ENCODE data around the gene BACE1.

The BACE1 gene

GRCh38 chr11:117309310-117309709 lies 6.7 kb downstream of the BACE1 start:
- no peak for DNase-seq (ENCODE audit: low read depth in 3 of 3, low spot score in 1 of 3)

- no peak for DNase-seq (ENCODE audit: low read depth in 3 of 3, low spot score in 1 of 3)
Measured at GRCh38 chr11:117305145-117305544, 10.9 kb downstream of the BACE1 start.

- DNase-seq (ENCODE audit: low read depth in 3 of 3, low spot score in 1 of 3), result no peak
Measured at GRCh38 chr11:117303646-117304315, 12.3 kb downstream of the BACE1 start.

- DNase-seq (ENCODE audit: low read depth in 3 of 3, low spot score in 1 of 3), result no peak
Measured at GRCh38 chr11:117303101-117303500, 13.0 kb downstream of the BACE1 start.

GRCh38 chr11:117302228-117302627 lies 13.8 kb downstream of the BACE1 start:
- no peak for DNase-seq (ENCODE audit: low read depth in 3 of 3, low spot score in 1 of 3)

- DNase-seq (ENCODE audit: low read depth in 3 of 3, low spot score in 1 of 3), result no peak
Measured at GRCh38 chr11:117300773-117301172, 15.3 kb downstream of the BACE1 start.

- no peak for DNase-seq (ENCODE audit: low read depth in 3 of 3, low spot score in 1 of 3)
Measured at GRCh38 chr11:117300283-117300663, 15.8 kb downstream of the BACE1 start.

GRCh38 chr11:117299351-117300282 lies 16.4 kb downstream of the BACE1 start:
- DNase-seq (ENCODE audit: low read depth in 3 of 3, low spot score in 1 of 3), result no peak

- no peak for DNase-seq (ENCODE audit: low read depth in 3 of 3, low spot score in 1 of 3)
Measured at GRCh38 chr11:117298195-117298594, 17.9 kb downstream of the BACE1 start.

GRCh38 chr11:117296881-117297280 lies 19.2 kb downstream of the BACE1 start:
- DNase-seq (ENCODE audit: low read depth in 3 of 3, low spot score in 1 of 3), result no peak

GRCh38 chr11:117295438-117296137 lies 20.5 kb downstream of the BACE1 start:
- no peak for DNase-seq (ENCODE audit: low read depth in 3 of 3, low spot score in 1 of 3)

- DNase-seq (ENCODE audit: low read depth in 3 of 3, low spot score in 1 of 3), result no peak
Measured at GRCh38 chr11:117292616-117293015, 23.4 kb downstream of the BACE1 start.

- DNase-seq (ENCODE audit: low read depth in 3 of 3, low spot score in 1 of 3), result no peak
Measured at GRCh38 chr11:117290809-117291396, 25.2 kb downstream of the BACE1 start, which contains the start of gene BACE1-AS. Gene BACE1-AS (plus strand): TSS chr11:117291346.

- DNase-seq (ENCODE audit: low read depth in 3 of 3, low spot score in 1 of 3), result no peak
Measured at GRCh38 chr11:117289795-117290194, 26.3 kb downstream of the BACE1 start.

- no peak for DNase-seq (ENCODE audit: low read depth in 3 of 3, low spot score in 1 of 3)
Measured at GRCh38 chr11:117287668-117288067, 28.4 kb downstream of the BACE1 start.

GRCh38 chr11:117286588-117286987 lies 29.5 kb downstream of the BACE1 start:
- no peak for DNase-seq (ENCODE audit: low read depth in 3 of 3, low spot score in 1 of 3)

- DNase-seq (ENCODE audit: low read depth in 3 of 3, low spot score in 1 of 3), result no peak
Measured at GRCh38 chr11:117284053-117284452, 32.0 kb downstream of the BACE1 start.

GRCh38 chr11:117282956-117283355 lies 33.1 kb downstream of the BACE1 start:
- no peak for DNase-seq (ENCODE audit: low read depth in 3 of 3, low spot score in 1 of 3)

GRCh38 chr11:117281869-117282268 lies 34.2 kb downstream of the BACE1 start:
- no peak for DNase-seq (ENCODE audit: low read depth in 3 of 3, low spot score in 1 of 3)

GRCh38 chr11:117281159-117281558 lies 34.9 kb downstream of the BACE1 start:
- DNase-seq (ENCODE audit: low read depth in 3 of 3, low spot score in 1 of 3), result no peak

- no peak for DNase-seq (ENCODE audit: low read depth in 3 of 3, low spot score in 1 of 3)
Measured at GRCh38 chr11:117279711-117280376, 36.2 kb downstream of the BACE1 start.

Data from stimulated activated CD4-positive, alpha-beta T cell treated with anti-CD3 and anti-CD28 coated beads, TNF-alpha, amount 100 ng/mL, for 1 hour (primary cell).